Astrocyte of the spinal cord (primary cell): ENCODE results near the gene U2SURP.

Source experiments
- DNase-seq: peaks from one replicate; pipeline ENCODE4 v3.0.0; 2011; ENCODE audit warnings: low read depth, low spot score
- H3K4me3 ChIP-seq: 2 replicates; pipeline ENCODE4 v1.5.1; 2011; ENCODE audit warnings: low read depth, mild to moderate bottlenecking, low read length, moderate library complexity
- in situ Hi-C: cut with HindIII; loops from 2 replicates; pipeline ENCODE4 v1.10.0; 2017; ENCODE audit warnings: low sequenced_read_pairs
- TF ChIP-seq, protein P1 (sequence below): IDR thresholded peaks from 2 replicates; pipeline ENCODE4 v1.5.1; 2012; ENCODE audit warnings: low read depth, mild to moderate bottlenecking, low read length, inconsistent platforms

The U2SURP gene

DNA sequence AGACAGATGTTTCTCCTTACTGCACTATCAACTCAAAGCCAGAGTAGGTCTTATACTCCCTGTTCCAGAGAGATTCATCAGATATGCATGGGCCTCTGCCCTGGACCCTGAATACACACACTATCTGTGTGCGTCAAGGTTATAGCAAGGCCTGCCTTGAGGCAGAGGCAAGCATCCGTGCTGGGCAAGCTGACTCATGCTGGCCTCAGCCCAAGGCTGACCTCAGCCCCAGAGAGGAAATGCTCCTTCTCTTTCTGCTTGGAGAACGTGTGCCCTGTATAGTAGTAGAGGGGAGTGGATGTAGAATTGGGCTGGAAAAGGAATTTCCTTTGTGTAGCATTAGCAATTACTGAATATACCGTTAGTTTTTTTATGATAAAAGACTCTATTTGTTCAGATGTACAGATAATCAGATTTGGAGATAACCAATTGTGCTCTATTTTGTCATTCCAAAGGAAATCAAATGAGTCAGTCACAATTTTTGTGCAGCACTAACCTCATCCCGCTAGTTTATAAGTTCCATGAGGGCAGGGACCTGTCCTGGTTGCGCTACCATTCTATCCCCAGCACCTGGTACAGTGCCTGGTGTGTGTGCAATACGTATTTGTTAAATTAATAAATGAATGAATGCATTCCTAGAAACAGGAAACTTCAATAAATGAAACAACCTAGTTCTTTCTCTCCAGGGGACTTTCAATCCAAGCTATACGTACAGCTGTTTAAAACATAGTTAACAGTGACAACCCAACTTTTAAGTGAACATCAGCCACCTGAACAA is 24.6 kb upstream of the U2SURP start:
- no peak overlapping the region for H3K4me3 ChIP-seq
- DNase-seq: peak; percentile 96
- TF ChIP-seq, protein P1, sequence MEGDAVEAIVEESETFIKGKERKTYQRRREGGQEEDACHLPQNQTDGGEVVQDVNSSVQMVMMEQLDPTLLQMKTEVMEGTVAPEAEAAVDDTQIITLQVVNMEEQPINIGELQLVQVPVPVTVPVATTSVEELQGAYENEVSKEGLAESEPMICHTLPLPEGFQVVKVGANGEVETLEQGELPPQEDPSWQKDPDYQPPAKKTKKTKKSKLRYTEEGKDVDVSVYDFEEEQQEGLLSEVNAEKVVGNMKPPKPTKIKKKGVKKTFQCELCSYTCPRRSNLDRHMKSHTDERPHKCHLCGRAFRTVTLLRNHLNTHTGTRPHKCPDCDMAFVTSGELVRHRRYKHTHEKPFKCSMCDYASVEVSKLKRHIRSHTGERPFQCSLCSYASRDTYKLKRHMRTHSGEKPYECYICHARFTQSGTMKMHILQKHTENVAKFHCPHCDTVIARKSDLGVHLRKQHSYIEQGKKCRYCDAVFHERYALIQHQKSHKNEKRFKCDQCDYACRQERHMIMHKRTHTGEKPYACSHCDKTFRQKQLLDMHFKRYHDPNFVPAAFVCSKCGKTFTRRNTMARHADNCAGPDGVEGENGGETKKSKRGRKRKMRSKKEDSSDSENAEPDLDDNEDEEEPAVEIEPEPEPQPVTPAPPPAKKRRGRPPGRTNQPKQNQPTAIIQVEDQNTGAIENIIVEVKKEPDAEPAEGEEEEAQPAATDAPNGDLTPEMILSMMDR: no peak
- in situ Hi-C loops: no loop called here

DNA sequence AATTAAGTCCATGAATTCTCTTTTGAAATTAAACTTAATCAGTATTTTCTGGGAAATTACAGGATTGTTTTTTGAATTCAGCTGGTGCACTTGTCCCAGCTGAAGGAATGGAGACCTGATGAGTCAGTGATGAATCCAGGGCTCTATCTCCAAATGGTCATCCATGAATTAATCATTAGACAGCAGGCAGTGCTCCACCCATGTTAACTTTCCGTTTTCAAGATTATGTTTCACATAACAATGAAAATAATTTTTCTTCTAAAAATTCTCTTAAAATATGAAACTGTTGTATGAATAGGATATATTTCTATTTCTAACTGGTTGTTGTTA is 24.0 kb upstream of the U2SURP start:
- TF ChIP-seq, protein P1: no peak
- in situ Hi-C loops: no loop called here
- H3K4me3 ChIP-seq: no peak overlapping the region
- DNase-seq: no peak

DNA sequence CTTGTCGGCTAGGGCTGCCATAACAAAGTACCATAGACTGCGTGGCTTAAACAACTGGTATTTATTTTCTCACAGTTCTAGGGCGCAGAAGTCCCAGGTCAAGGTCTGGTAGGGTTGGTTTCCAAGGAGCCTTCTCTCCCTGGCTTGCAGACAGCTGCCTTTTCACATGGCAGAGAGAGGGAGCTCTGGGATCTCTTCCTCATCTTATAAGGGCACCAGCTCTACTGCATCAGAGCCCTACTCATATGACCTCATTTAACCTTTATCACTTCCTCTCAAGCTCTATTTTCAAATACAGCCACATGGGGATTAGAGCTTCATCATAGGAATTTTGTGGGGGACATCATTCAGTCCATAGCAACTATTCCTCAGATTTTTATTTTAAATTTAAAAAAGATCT is 20.3 kb upstream of the U2SURP start:
- in situ Hi-C loops: no loop called here
- TF ChIP-seq, protein P1: no peak
- DNase-seq: no peak
- no peak overlapping the region for H3K4me3 ChIP-seq

DNA sequence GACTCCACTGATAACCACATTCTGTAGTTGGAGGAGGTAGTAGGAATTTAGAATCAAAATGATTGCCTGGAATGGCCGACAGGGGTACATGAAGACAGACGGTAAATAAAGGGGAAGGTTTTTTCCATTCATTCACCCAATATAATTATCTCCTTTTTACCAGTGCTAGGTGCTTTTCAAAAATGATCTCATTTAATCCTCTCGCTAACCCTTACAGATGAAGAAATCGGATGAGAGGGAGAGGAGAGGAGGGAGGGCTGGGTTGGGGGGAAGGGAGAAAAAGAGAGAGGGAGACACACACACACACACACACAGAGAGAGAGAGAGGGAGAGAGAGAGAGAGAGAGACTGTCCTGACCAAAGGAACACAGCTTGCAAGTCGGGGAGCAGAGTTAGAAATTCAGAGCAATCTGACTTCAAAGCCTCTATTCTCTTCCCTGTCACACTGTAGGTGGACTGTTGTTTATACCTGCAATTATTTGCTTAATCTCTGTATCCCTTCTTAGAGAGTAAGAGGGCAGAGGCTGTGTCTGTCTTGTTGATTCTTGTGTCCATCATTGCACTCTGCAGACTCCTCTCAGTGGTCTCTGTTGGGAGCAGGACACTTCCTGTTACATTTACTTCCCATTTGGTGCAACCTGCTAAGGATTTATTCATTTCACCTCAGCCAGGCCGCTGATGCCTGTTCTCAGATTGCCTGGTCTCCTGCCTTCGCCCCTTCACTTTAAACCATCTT is 19.2 kb upstream of the U2SURP start:
- in situ Hi-C loops: no loop called here
- no peak overlapping the region for H3K4me3 ChIP-seq
- no peak for DNase-seq
- TF ChIP-seq, protein P1: no peak

DNA sequence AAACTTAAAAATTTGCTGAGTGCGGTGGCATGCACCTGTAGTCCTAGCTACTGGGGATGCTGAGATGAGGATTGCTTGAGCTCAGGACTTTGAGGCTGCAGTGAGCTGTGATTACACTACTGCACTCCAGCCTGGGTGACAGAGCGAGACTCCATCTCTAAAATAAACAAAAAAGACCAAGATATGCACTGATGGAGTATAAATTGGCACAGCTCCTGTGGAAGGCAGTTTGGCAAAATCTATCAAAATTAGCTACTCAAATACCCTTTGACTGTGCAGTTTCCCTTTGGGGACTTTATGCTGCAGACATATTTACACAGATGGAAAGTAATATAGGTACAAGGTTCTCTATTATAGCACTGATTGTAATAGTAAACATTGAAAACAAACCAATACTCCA is 18.1 kb upstream of the U2SURP start:
- DNase-seq: no peak
- TF ChIP-seq, protein P1: no peak
- in situ Hi-C loops: no loop called here
- H3K4me3 ChIP-seq: no peak overlapping the region

DNA sequence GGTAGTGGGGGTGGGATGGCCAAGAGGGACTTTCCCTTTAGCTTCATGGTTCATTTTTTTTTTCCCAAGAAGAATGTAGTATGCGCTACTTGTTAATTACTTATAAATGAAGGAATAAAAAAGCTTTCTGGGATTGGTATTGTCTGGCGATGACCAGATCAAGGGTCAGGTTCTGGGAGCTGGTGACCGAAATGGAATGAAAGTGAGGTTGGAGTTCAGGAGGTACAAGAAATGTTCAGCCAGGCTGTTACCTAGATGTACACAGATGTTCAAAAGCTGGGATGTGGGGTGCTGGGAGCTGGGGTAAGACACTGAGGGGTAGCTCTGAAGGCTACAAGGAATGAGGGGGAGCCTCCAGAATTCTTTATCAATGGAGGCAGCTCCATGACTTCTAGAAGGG is 17.1 kb upstream of the U2SURP start:
- no peak for DNase-seq
- no peak overlapping the region for H3K4me3 ChIP-seq
- TF ChIP-seq, protein P1: no peak
- in situ Hi-C loops: no loop called here
